A549 (cell line): ENCODE results near the gene AMDHD1. TPM values are rescaled to one million over a fixed set of nuclear protein-coding genes. Genes with fewer than 3 reads are reported as not detected.

ENCODE experiments used
- ATAC-seq, 2 experiments: fragments of 200-7000 bp in 1 of 2; fragments of >200 bp in 1 of 2; cut with Nextera tagmentation in 1 of 2; cut with Tn5 transposase in 1 of 2; 3 replicates each; pipeline versions ENCODE4 v1.8.0 to v1.9.1; 2018 to 2020; ENCODE audit warnings: mild to moderate bottlenecking in 1 of 2, moderate library complexity in 1 of 2
- CTCF ChIA-PET: fragments of 300-600 bp; sonication (Branson Sonifier 250); formaldehyde crosslinking; extraction: SDS; loops from one replicate; lab custom pipeline; 2021; ENCODE audit warnings: antibody characterized with exemption, inconsistent platforms; lab: Yijun Ruan, JAX
- POLR2A ChIA-PET: fragments of 350-600 bp; formaldehyde crosslinking; extraction: SDS; loops from one replicate; lab custom pipeline; 2021; ENCODE audit warnings: antibody characterized with exemption, inconsistent platforms; lab: Yijun Ruan, JAX
- DNase-seq, 2 experiments: peaks; one replicate each; pipeline versions ENCODE4 v3.0.0 to v3.0.0-alpha.2; 2011 to 2016; ENCODE audit warnings: low read depth in 1 of 2, low spot score in 1 of 2
- FAIRE-seq: peaks from 2 replicates; lab custom pipeline; 2011; peaks lifted over from hg19 to GRCh38; lab: Jason Lieb, UNC
- H3K27ac ChIP-seq, 2 experiments: fragments of >200 bp; sonication (Bioruptor Twin); formaldehyde crosslinking; 3 replicates each; pipeline ENCODE4 v1.5.1; 2016 to 2017
- H3K4me1 ChIP-seq: fragments of >200 bp; sonication (Bioruptor Twin); formaldehyde crosslinking; 3 replicates; pipeline ENCODE4 v1.6.1; 2016
- H3K4me2 ChIP-seq: fragments of >200 bp; sonication (Bioruptor Twin); formaldehyde crosslinking; 3 replicates; pipeline ENCODE4 v1.6.1; 2016
- H3K4me3 ChIP-seq: fragments of >200 bp; sonication (Bioruptor Twin); formaldehyde crosslinking; 3 replicates; pipeline ENCODE4 v1.5.1; 2016
- H3K9me3 ChIP-seq: fragments of >200 bp; sonication (Bioruptor Twin); formaldehyde crosslinking; 3 replicates; pipeline ENCODE4 v1.6.1; 2016
- BHLHE40 ChIP-seq: IDR thresholded peaks from 2 replicates; pipeline ENCODE4 v1.6.1; 2012; ENCODE audit warnings: low read depth, low read length, inconsistent platforms
- CBX2 ChIP-seq: fragments of 200-600 bp; sonication (generic); IDR thresholded peaks from 2 replicates; pipeline ENCODE4 v1.6.1; 2016; ENCODE audit warnings: low read depth, mild to moderate bottlenecking, borderline replicate concordance
- E2F6 ChIP-seq: IDR thresholded peaks from 2 replicates; pipeline ENCODE4 v1.6.1; 2012; ENCODE audit warnings: low read depth, borderline replicate concordance
- EHF ChIP-seq: fragments of 250-450 bp; sonication (Bioruptor Pico); IDR thresholded peaks from 2 replicates; pipeline ENCODE4 v1.5.0; 2020; ENCODE audit warnings: mild to moderate bottlenecking
- ESRRA ChIP-seq: fragments of 150-350 bp; IDR thresholded peaks from 2 replicates; pipeline ENCODE4 v1.6.1; 2014; ENCODE audit warnings: mild to moderate bottlenecking, low read length, borderline replicate concordance
- FOSB ChIP-seq: fragments of 250-450 bp; sonication (Bioruptor Pico); IDR thresholded peaks from 2 replicates; pipeline ENCODE4 v1.5.0; 2020; ENCODE audit warnings: mild to moderate bottlenecking, moderate library complexity
- FOSL2 ChIP-seq, 2 experiments: fragments of 450-650 bp in 1 of 2; fragments of >200 bp in 1 of 2; sonication (Bioruptor Twin) in 1 of 2; formaldehyde crosslinking; IDR thresholded peaks; 2 replicates each; pipeline versions ENCODE4 v1.5.0 to v1.6.1; 2016 to 2020; ENCODE audit warnings: mild to moderate bottlenecking in 1 of 2, moderate library complexity in 1 of 2
- FOXS1 ChIP-seq: fragments of 250-450 bp; sonication (Bioruptor Pico); IDR thresholded peaks from 2 replicates; pipeline ENCODE4 v1.5.0; 2020; ENCODE audit warnings: mild to moderate bottlenecking, moderate library complexity
- HDAC2 ChIP-seq: fragments of 200-600 bp; sonication (generic); IDR thresholded peaks from 2 replicates; pipeline ENCODE4 v1.6.1; 2016
- HEYL ChIP-seq: fragments of 250-450 bp; sonication (Bioruptor Pico); IDR thresholded peaks from 2 replicates; pipeline ENCODE4 v1.8.0; 2021; ENCODE audit warnings: mild to moderate bottlenecking, moderate library complexity
- HMGXB4 ChIP-seq: fragments of 250-450 bp; sonication (Bioruptor Pico); IDR thresholded peaks from 2 replicates; pipeline ENCODE4 v1.5.0; 2021; ENCODE audit warnings: mild to moderate bottlenecking, moderate library complexity, borderline replicate concordance
- MAFK ChIP-seq: fragments of 450-650 bp; IDR thresholded peaks from 2 replicates; pipeline ENCODE4 v1.6.1; 2014; ENCODE audit not compliant: partially characterized antibody
- MAZ ChIP-seq: fragments of 150-350 bp; IDR thresholded peaks from 2 replicates; pipeline ENCODE4 v1.6.1; 2014; ENCODE audit warnings: antibody characterized with exemption, low read depth, low read length, borderline replicate concordance
- NFE2L2 ChIP-seq: fragments of 150-350 bp; conservative IDR thresholded peaks from 2 replicates; pipeline ENCODE4 v1.6.1; 2014; ENCODE audit warnings: low read length
- NR3C1 ChIP-seq: fragments of >200 bp; sonication (Bioruptor Twin); formaldehyde crosslinking; IDR thresholded peaks from 3 replicates; pipeline ENCODE4 v1.6.1; 2017
- PHF8 ChIP-seq: fragments of 200-600 bp; sonication (generic); IDR thresholded peaks from 2 replicates; pipeline ENCODE4 v1.6.1; 2016; ENCODE audit warnings: low read depth, mild to moderate bottlenecking, antibody characterized with exemption, moderate library complexity, borderline replicate concordance
- POLR2A ChIP-seq: IDR thresholded peaks from 2 replicates; pipeline ENCODE4 v1.6.1; 2012; ENCODE audit warnings: mild to moderate bottlenecking, low read length
- RAD21 ChIP-seq, 2 experiments: fragments of >200 bp in 1 of 2; sonication (Bioruptor Twin) in 1 of 2; formaldehyde crosslinking in 1 of 2; IDR thresholded peaks in 1 of 2; conservative IDR thresholded peaks in 1 of 2; 2 replicates in 1 of 2; 3 replicates in 1 of 2; pipeline ENCODE4 v1.6.1; 2012 to 2018; ENCODE audit warnings: inconsistent platforms in 1 of 2
- RARB ChIP-seq: fragments of 250-450 bp; sonication (Bioruptor Pico); IDR thresholded peaks from 2 replicates; pipeline ENCODE4 v1.8.0; 2021; ENCODE audit warnings: mild to moderate bottlenecking, moderate library complexity
- RCOR1 ChIP-seq: fragments of 150-350 bp; IDR thresholded peaks from 2 replicates; pipeline ENCODE4 v1.6.1; 2014; ENCODE audit warnings: antibody characterized with exemption, low read length, low read depth
- RFX5 ChIP-seq: fragments of 450-650 bp; IDR thresholded peaks from 2 replicates; pipeline ENCODE4 v1.7.1; 2014; ENCODE audit warnings: antibody characterized with exemption, mild to moderate bottlenecking, moderate library complexity
- SMC3 ChIP-seq: fragments of >200 bp; sonication (Bioruptor Twin); formaldehyde crosslinking; IDR thresholded peaks from 3 replicates; pipeline ENCODE4 v1.6.1; 2018; ENCODE audit warnings: inconsistent platforms
- USF2 ChIP-seq: fragments of 450-650 bp; IDR thresholded peaks from 2 replicates; pipeline ENCODE4 v1.6.1; 2014; ENCODE audit warnings: antibody characterized with exemption
- ZC3H11A ChIP-seq: fragments of 450-650 bp; IDR thresholded peaks from 2 replicates; pipeline ENCODE4 v1.6.1; 2014; ENCODE audit warnings: antibody characterized with exemption, mild to moderate bottlenecking
- WGBS: methylation state at CpG from one replicate; pipeline ENCODE4 v1.1.6; 2017; ENCODE audit errors: missing lambda C conversion rate; 5-methylcytosine and 5-hydroxymethylcytosine counted together
- polyA plus RNA-seq, 4 experiments: library from polyadenylated mRNA; depleted of rRNA in 3 of 4; stranded (reverse); fragments of >200 nt; fragmentation: RNase III in 1 of 4; extraction: RNeasy Plus Mini Kit Qiagen cat#74134 plus additional on column Dnase treatment in 1 of 4; gene quantifications; 2 replicates in 3 of 4; 3 replicates in 1 of 4; pipeline ENCODE4 v1.2.3, GENCODE V29; 2011 to 2017
- TF ChIP-seq, protein P1 (sequence below): IDR thresholded peaks from 2 replicates; pipeline ENCODE4 v1.6.1; 2012
- TF ChIP-seq, protein P2 (sequence below): fragments of 150-350 bp; IDR thresholded peaks from 2 replicates; pipeline ENCODE4 v1.6.1; 2014; ENCODE audit warnings: low read depth, mild to moderate bottlenecking, low read length
- TF ChIP-seq, protein P3 (sequence below): IDR thresholded peaks from 2 replicates; pipeline ENCODE4 v1.6.1; 2012
- TF ChIP-seq, protein P4 (sequence below): fragments of >200 bp; sonication (Bioruptor Twin); formaldehyde crosslinking; IDR thresholded peaks from 3 replicates; pipeline ENCODE4 v1.6.1; 2016

The AMDHD1 gene
- polyA plus RNA-seq, 2 of the 4 experiments (the other 2 are of a cell fraction), result 4.1 to 7.7 TPM

DNA sequence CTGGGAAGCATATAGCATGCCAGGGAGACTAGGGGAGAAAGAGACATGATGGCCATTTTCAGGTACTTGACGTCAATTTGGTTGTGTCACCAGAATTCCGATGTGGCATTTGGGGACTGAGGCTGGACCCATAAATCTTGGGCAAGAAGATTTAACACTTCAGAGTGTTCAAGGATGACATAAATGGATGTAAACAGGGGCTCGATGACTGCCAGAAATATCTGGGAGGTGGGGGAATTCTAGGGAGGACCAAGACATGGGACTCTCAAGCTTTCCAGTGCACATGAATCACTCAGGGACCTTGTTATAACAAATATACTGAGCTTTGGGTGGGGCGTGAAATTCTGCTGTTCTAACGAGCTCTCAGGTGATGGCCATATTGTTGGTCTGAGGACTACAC lies 35.2 kb downstream of the AMDHD1 start:
- Histone ChIP-seq H3K4me2 (no peak overlapping the region), H3K4me3 (no peak overlapping the region), H3K4me1 (no peaks in the 10 kb centered on the region), H3K9me3 (no peaks in the 10 kb centered on the region), H3K27ac (no peak overlapping the region)
- 70% methylated on average over 5 of the region's 5 CpGs for WGBS
- no peak for TF ChIP-seq EHF (CRISPR knock-in tag)
- TF ChIP-seq, protein P1, sequence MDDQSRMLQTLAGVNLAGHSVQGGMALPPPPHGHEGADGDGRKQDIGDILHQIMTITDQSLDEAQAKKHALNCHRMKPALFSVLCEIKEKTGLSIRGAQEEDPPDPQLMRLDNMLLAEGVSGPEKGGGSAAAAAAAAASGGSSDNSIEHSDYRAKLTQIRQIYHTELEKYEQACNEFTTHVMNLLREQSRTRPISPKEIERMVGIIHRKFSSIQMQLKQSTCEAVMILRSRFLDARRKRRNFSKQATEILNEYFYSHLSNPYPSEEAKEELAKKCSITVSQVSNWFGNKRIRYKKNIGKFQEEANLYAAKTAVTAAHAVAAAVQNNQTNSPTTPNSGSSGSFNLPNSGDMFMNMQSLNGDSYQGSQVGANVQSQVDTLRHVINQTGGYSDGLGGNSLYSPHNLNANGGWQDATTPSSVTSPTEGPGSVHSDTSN, result no peak
- no peak for TF ChIP-seq POLR2A
- no peak for TF ChIP-seq SMC3
- no peak for TF ChIP-seq USF2
- TF ChIP-seq HMGXB4 (CRISPR knock-in tag), result no peak
- TF ChIP-seq E2F6, result no peak
- TF ChIP-seq PHF8, result no peak
- TF ChIP-seq FOSL2 (IDR thresholded peaks at IDR 0.05), result no peak
- TF ChIP-seq FOSL2 (CRISPR knock-in tag; IDR thresholded peaks at IDR 0.05), result no peak
- no peak for TF ChIP-seq NR3C1
- TF ChIP-seq MAZ, result no peak
- no peak for TF ChIP-seq CBX2
- TF ChIP-seq RARB (CRISPR knock-in tag), result no peak
- TF ChIP-seq, protein P2, sequence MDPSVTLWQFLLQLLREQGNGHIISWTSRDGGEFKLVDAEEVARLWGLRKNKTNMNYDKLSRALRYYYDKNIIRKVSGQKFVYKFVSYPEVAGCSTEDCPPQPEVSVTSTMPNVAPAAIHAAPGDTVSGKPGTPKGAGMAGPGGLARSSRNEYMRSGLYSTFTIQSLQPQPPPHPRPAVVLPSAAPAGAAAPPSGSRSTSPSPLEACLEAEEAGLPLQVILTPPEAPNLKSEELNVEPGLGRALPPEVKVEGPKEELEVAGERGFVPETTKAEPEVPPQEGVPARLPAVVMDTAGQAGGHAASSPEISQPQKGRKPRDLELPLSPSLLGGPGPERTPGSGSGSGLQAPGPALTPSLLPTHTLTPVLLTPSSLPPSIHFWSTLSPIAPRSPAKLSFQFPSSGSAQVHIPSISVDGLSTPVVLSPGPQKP, result no peak
- no peak for TF ChIP-seq ESRRA
- no peak for TF ChIP-seq RFX5
- TF ChIP-seq MAFK, result no peak
- no peak for TF ChIP-seq NFE2L2
- no peak for TF ChIP-seq ZC3H11A
- no peak for TF ChIP-seq HDAC2
- ATAC-seq (no peak), DNase-seq (no peak), FAIRE-seq (no peak)
- ChIA-PET CTCF (interaction anchor here (1.0 kb wide), 1 partner anchor 38 kb away, joined by 5 read pairs; no protein-coding TSS in a partner anchor), POLR2A (no interaction called here)

GRCh38 chr12:95978774-95979173 lies 35.6 kb downstream of the AMDHD1 start:
- CTCF ChIA-PET, result no interaction called here
- POLR2A ChIA-PET, result no interaction called here
- FAIRE-seq (no peak), DNase-seq (no peak), ATAC-seq (no peak)
- H3K4me1 ChIP-seq, result no peaks in the 10 kb centered on the region
- WGBS, result 76% methylated on average over 3 of the region's 3 CpGs
- no peak overlapping the region for H3K27ac ChIP-seq
- no peak overlapping the region for H3K4me2 ChIP-seq
- H3K9me3 ChIP-seq, result no peaks in the 10 kb centered on the region
- H3K4me3 ChIP-seq, result no peak overlapping the region
- TF ChIP-seq BHLHE40 (no peak), FOSB (CRISPR knock-in tag) (no peak), FOXS1 (CRISPR knock-in tag) (no peak), HEYL (CRISPR knock-in tag) (no peak), HMGXB4 (CRISPR knock-in tag) (no peak), NR3C1 (no peak), RAD21 (conservative IDR thresholded peaks at IDR 0.05 in 1 of 2, IDR thresholded peaks at IDR 0.05 in 1 of 2) (no peak), CBX2 (no peak), RCOR1 (no peak)
- TF ChIP-seq, protein P3, sequence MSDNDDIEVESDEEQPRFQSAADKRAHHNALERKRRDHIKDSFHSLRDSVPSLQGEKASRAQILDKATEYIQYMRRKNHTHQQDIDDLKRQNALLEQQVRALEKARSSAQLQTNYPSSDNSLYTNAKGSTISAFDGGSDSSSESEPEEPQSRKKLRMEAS, result no peak
- TF ChIP-seq, protein P4, sequence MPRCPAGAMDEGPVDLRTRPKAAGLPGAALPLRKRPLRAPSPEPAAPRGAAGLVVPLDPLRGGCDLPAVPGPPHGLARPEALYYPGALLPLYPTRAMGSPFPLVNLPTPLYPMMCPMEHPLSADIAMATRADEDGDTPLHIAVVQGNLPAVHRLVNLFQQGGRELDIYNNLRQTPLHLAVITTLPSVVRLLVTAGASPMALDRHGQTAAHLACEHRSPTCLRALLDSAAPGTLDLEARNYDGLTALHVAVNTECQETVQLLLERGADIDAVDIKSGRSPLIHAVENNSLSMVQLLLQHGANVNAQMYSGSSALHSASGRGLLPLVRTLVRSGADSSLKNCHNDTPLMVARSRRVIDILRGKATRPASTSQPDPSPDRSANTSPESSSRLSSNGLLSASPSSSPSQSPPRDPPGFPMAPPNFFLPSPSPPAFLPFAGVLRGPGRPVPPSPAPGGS, result no peak
- TF ChIP-seq, protein P2, result no peak
